H1 (cell line): ENCODE measurements around the gene COMMD1. TPM values are rescaled to one million over a fixed set of nuclear protein-coding genes. Genes with fewer than 3 reads are reported as not detected.

Experiments
- KDM5A ChIP-seq: fragments of 200-600 bp; IDR thresholded peaks from 2 replicates; pipeline ENCODE4 v1.7.1; 2012; ENCODE audit warnings: mild to moderate bottlenecking, low read length, inconsistent platforms, mixed read lengths
- RNF2 ChIP-seq: fragments of 200-900, 300-1000 bp; sonication (generic); IDR thresholded peaks from 2 replicates; pipeline ENCODE4 v1.7.1; 2016; ENCODE audit warnings: borderline replicate concordance, low read depth, mild to moderate bottlenecking, antibody characterized with exemption, low read length; ENCODE audit not compliant: poor library complexity, severe bottlenecking; ENCODE audit errors: missing control alignments
- YY1 ChIP-seq: IDR thresholded peaks from 2 replicates; pipeline ENCODE4 v1.6.1; 2011; ENCODE audit warnings: low read depth, mild to moderate bottlenecking, low read length
- polyA plus RNA-seq, 7 experiments: library from polyadenylated mRNA; depleted of rRNA in 3 of 7; stranded (reverse) in 5 of 7; unstranded in 2 of 7; fragments of >200 nt in 5 of 7; fragments of 200-250 nt in 2 of 7; gene quantifications; 1 replicate in 5 of 7; 2 replicates in 1 of 7; 4 replicates in 1 of 7; pipeline versions ENCODE4 v1.2.1 to v1.2.3, GENCODE V29; 2011 to 2013; ENCODE audit warnings: missing spikeins in 2 of 7, mixed read lengths in 2 of 7
- total RNA-seq: library from RNA; stranded (reverse); fragmentation: NEBNext Ultra II Directional; extraction: Animal tissue kit (Norgen Biotek cat#: 25700); gene quantifications from 2 replicates; pipeline ENCODE4 v1.2.1, GENCODE V29; 2021

COMMD1 gene
- total and polyA plus RNA-seq, 2 of the 8 experiments (the other 6 are each of a cell fraction or from before 2014, with no cell fraction given), result 23.5 to 28.3 TPM

DNA sequence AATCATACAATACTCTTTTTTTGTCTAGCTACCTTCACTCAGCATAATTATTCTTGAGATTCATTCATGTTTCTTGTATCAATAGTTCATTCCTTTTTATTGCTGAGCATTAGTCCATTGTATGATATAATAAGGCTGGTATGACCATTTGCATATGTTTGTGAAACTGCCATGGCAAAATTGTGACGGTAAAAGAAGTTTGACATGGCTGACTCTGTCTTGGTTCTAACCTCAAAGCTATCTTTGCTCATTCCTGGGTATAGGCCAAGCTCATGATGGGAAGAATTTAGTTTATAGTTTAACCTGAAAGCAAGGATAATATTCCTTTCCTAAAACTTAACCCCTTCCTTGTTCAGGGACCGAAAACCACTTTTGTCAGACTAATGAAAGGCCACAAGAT lies 46.4 kb downstream of the COMMD1 start (continued):
- TF ChIP-seq RNF2 (no peak), KDM5A (no peak), YY1 (no peak)
